Upper lobe of left lung (tissue), 4 donors: Measurements from ENCODE around the gene CCDC78.

Source experiments
- EP300 ChIP-seq, 4 donors: sonication (generic); formaldehyde crosslinking; IDR thresholded peaks; one replicate each; pipeline ENCODE4 v1.5.1; 2017; ENCODE audit warnings: antibody characterized with exemption in 4 of 4, control low read depth in 2 of 4
- POLR2A ChIP-seq, 4 donors: fragments of 450-650 bp; IDR thresholded peaks; one replicate each; pipeline ENCODE4 v1.5.1; 2016 to 2017; ENCODE audit warnings: antibody characterized with exemption in 4 of 4, mild to moderate bottlenecking in 2 of 4
- POLR2AphosphoS5 ChIP-seq, 2 donors: sonication (generic); formaldehyde crosslinking; IDR thresholded peaks; one replicate each; pipeline ENCODE4 v1.5.1; 2017; ENCODE audit warnings: antibody characterized with exemption in 2 of 2
- TF ChIP-seq, protein P1 (sequence below), 6 experiments: fragments of 450-650 bp in 4 of 6; fragments of 200-600 bp in 2 of 6; sonication (generic) in 2 of 6; IDR thresholded peaks; one replicate each; pipeline ENCODE4 v1.5.1; 2016 to 2019; ENCODE audit warnings: antibody characterized with exemption in 6 of 6

DNA sequence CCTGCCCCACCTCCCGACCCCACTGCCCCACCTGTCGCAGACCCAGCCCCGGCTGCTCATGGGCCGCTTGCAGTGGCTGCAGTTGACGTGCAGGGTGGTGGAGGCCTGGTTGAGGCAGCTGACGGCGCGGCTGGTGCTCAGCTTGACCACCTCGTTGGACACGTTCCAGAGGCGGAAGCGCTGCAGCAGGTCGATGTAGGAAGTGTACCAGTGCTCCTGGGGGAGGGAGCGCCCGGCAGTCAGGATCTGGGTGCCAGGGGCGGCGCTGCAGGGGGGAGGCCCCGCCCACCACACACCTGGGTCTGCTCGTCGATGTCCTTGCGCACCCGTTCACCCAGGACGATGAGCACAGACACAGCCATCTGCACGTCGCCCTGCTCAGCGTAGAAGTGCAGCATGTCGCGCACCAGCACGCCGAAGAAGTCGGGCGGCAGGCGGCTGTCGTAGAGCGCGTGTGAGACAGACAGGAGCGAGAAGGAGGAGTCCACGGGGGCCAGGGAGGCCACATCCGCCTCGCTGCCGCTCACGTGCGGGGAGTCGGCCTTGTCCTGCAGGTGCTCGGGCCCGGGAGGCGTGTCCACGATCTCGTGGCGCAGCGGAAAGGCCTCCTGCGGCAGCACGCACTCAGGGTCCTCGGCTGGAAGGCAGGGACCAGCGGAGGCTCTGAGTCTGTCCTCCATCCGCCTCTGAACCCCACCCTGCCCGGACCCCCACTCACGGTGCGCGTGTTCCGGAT lies 41.1 kb downstream of the CCDC78 start:
- TF ChIP-seq POLR2AphosphoS5 (IDR thresholded peaks at IDR 0.05) (no peak), POLR2A (IDR thresholded peaks at IDR 0.05) (no peak), EP300 (IDR thresholded peaks at IDR 0.05) (no peak)
- TF ChIP-seq, protein P1, sequence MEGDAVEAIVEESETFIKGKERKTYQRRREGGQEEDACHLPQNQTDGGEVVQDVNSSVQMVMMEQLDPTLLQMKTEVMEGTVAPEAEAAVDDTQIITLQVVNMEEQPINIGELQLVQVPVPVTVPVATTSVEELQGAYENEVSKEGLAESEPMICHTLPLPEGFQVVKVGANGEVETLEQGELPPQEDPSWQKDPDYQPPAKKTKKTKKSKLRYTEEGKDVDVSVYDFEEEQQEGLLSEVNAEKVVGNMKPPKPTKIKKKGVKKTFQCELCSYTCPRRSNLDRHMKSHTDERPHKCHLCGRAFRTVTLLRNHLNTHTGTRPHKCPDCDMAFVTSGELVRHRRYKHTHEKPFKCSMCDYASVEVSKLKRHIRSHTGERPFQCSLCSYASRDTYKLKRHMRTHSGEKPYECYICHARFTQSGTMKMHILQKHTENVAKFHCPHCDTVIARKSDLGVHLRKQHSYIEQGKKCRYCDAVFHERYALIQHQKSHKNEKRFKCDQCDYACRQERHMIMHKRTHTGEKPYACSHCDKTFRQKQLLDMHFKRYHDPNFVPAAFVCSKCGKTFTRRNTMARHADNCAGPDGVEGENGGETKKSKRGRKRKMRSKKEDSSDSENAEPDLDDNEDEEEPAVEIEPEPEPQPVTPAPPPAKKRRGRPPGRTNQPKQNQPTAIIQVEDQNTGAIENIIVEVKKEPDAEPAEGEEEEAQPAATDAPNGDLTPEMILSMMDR (IDR thresholded peaks at IDR 0.05), result no peak
